ENCODE data around the gene OR4P4.

GRCh38 chr11:55652560-55652959 lies 17.6 kb downstream of the OR4P4 start:
- no peak for TF ChIP-seq CTCF (IDR thresholded peaks at IDR 0.05; ENCODE audit: insufficient read depth, low read length, poor library complexity, severe bottlenecking)
- TF ChIP-seq EZH2phosphoT487 (conservative IDR thresholded peaks at IDR 0.05; ENCODE audit: low read length): no peak
